Caco-2 (cell line): ENCODE measurements around the gene IL22RA1. TPM values are rescaled to one million over a fixed set of nuclear protein-coding genes. Genes with fewer than 3 reads are reported as not detected.

Experiments
- BruUV-seq: library from RNA; stranded (reverse); fragments of 400-500 nt; replicated peaks from 2 replicates; lab custom pipeline; 2021; lab: Mats Ljungman, UMichigan
- CTCF ChIA-PET: fragments of 300-600 bp; sonication (Branson Sonifier 250); formaldehyde crosslinking; loops from one replicate; lab custom pipeline; 2022; ENCODE audit warnings: antibody characterized with exemption; lab: Charles Lee
- POLR2A ChIA-PET: fragments of 300-600 bp; sonication (Branson Sonifier 250); formaldehyde crosslinking; loops from one replicate; lab custom pipeline; 2022; ENCODE audit warnings: antibody characterized with exemption; lab: Charles Lee
- DNase-seq, 2 experiments: peaks; one replicate each; pipeline versions ENCODE4 v3.0.0 to v3.0.0-alpha.2; 2020 to 2022
- H3K27me3 ChIP-seq: replicated peaks from 2 replicates; pipeline ENCODE4 v1.6.0; 2011; ENCODE audit warnings: low read length; ENCODE audit not compliant: control insufficient read depth, insufficient read depth
- H3K36me3 ChIP-seq: 2 replicates; pipeline ENCODE4 v1.5.1; 2011; ENCODE audit warnings: low read length; ENCODE audit not compliant: control insufficient read depth, insufficient read depth
- H3K4me1 ChIP-seq: fragments of 250-450 bp; sonication (Bioruptor Pico); 2 replicates; pipeline ENCODE4 v1.5.1; 2020; ENCODE audit warnings: mild to moderate bottlenecking
- H3K4me3 ChIP-seq: 2 replicates; pipeline ENCODE4 v1.5.1; 2011; ENCODE audit warnings: low read depth, mild to moderate bottlenecking, control low read depth, low read length
- H3K9me3 ChIP-seq: fragments of 250-450 bp; sonication (Bioruptor Pico); 2 replicates; pipeline ENCODE4 v1.5.1; 2020; ENCODE audit warnings: mild to moderate bottlenecking, moderate library complexity
- H3K27ac Mint-ChIP-seq: one replicate; pipeline ENCODE4 v1.8.0; 2022; ENCODE audit warnings: mixed read lengths; ENCODE audit not compliant: unreplicated experiment
- H3K27me3 Mint-ChIP-seq: one replicate; pipeline ENCODE4 v1.8.0; 2022; ENCODE audit warnings: mixed read lengths; ENCODE audit not compliant: insufficient read depth, unreplicated experiment
- H3K36me3 Mint-ChIP-seq: one replicate; pipeline ENCODE4 v1.8.0; 2022; ENCODE audit warnings: mild to moderate bottlenecking, mixed read lengths; ENCODE audit not compliant: insufficient read depth, unreplicated experiment
- H3K4me1 Mint-ChIP-seq: one replicate; pipeline ENCODE4 v1.8.0; 2022; ENCODE audit warnings: low read depth, mixed read lengths; ENCODE audit not compliant: unreplicated experiment
- H3K4me3 Mint-ChIP-seq: one replicate; pipeline ENCODE4 v1.8.0; 2022; ENCODE audit warnings: mild to moderate bottlenecking, moderate library complexity, mixed read lengths; ENCODE audit not compliant: unreplicated experiment
- H3K9me3 Mint-ChIP-seq: one replicate; pipeline ENCODE4 v1.8.0; 2022; ENCODE audit warnings: mixed read lengths; ENCODE audit not compliant: unreplicated experiment
- CTCF ChIP-seq, 2 experiments: fragments of 200-600 bp in 1 of 2; IDR thresholded peaks; 1 replicate in 1 of 2; 2 replicates in 1 of 2; pipeline versions ENCODE4 v1.5.1 to v1.8.0; 2011 to 2022; ENCODE audit warnings: antibody characterized with exemption in 1 of 2, control low read depth in 1 of 2, inconsistent platforms in 1 of 2, low read depth in 1 of 2, low read length in 1 of 2, mild to moderate bottlenecking in 1 of 2, moderate library complexity in 1 of 2; ENCODE audit not compliant: insufficient read depth in 1 of 2, severe bottlenecking in 1 of 2, unreplicated experiment in 1 of 2
- intact Hi-C: fragments of 100-400 bp; cut with micrococcal nuclease; formaldehyde crosslinking; loops from one replicate; pipeline ENCODE4 v1.10.0; 2022; ENCODE audit not compliant: unreplicated experiment
- total RNA-seq: library from RNA; stranded (reverse); gene quantifications from 2 replicates; pipeline ENCODE4 v1.2.3, GENCODE V29; 2022

IL22RA1 gene
- total RNA-seq, 1 experiment from 2014 or later, result 2.5 TPM

DNA sequence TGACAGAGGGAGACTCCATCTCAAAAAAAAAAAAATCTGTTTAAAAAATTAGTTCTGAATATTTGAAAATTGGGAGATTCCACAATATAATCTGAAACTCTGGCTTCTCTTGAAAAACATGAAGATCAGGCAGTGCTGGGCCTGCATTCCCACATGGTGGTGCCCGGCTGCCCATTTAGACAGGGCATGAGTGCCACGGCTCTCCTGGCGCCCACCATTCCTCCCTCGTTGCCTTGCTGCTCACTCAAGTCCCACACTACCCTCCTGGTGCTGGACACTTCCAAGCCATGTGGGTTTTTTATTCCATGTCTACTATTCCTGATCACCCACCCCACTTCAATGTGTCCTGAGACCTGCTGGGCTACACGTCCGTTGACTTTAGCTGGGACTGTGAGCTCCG lies 20.2 kb downstream of the IL22RA1 start:
- intact Hi-C loops, result no loop called here
- CTCF ChIA-PET, result interaction anchor here (0.9 kb wide), 1 partner anchor 76 kb away, joined by 3 read pairs; no protein-coding TSS in a partner anchor

DNA sequence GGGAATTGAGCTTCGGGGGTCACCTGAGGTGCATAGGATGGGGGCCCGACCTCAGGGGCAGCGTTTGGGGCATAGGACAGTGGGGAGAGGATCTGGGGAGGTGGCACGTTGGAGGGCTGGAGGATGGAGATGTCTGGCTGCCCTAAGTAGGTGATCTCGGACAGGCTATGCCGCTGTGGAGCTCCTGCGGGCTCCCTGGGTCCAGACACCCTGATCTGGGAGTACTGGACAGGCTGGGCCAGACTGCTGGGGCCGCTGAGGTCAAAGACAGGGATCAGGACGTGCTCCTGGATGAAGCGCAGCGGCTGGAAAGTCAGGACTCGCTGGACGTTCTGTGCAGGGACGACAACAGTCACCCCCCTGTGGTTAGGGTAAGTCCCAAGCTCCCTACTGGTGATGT lies 21.5 kb downstream of the IL22RA1 start:
- peaks cover 15% of the 10 kb centered on the region for H3K4me1 Mint-ChIP-seq
- H3K9me3 Mint-ChIP-seq, result no peaks in the 10 kb centered on the region
- ChIA-PET POLR2A (no interaction called here), CTCF (interaction anchor here (0.5 kb wide), 1 partner anchor 29 kb away, joined by 6 read pairs; no protein-coding TSS in a partner anchor)
- H3K4me3 ChIP-seq, result no peak overlapping the region
- no peaks in the 10 kb centered on the region for H3K27me3 ChIP-seq
- intact Hi-C loops, result no loop called here
- H3K9me3 ChIP-seq, result no peaks in the 10 kb centered on the region
- H3K27me3 Mint-ChIP-seq, result no peaks in the 10 kb centered on the region
- H3K4me1 ChIP-seq, result peaks cover 30% of the 10 kb centered on the region
- H3K36me3 Mint-ChIP-seq, result no peaks in the 10 kb centered on the region
- TF ChIP-seq CTCF (IDR thresholded peaks at IDR 0.05; ENCODE audit: insufficient read depth in 1 of 2, low read depth in 1 of 2, low read length in 1 of 2, severe bottlenecking in 1 of 2, unreplicated experiment in 1 of 2), result no peak
- no peak overlapping the region for H3K4me3 Mint-ChIP-seq
- H3K36me3 ChIP-seq, result no peaks in the 10 kb centered on the region
- no peak for DNase-seq
- H3K27ac Mint-ChIP-seq, result no peak overlapping the region
- BruUV-seq, result no TSS peak

More for the DNA sequence above, 20.2 kb downstream of the IL22RA1 start:
- Histone ChIP-seq H3K4me3 (no peak overlapping the region), H3K27me3 (no peaks in the 10 kb centered on the region), H3K36me3 (no peaks in the 10 kb centered on the region), H3K4me1 (peaks cover 27% of the 10 kb centered on the region), H3K9me3 (no peaks in the 10 kb centered on the region)
- no TSS peak for BruUV-seq
- no peaks in the 10 kb centered on the region for H3K9me3 Mint-ChIP-seq
- no peaks in the 10 kb centered on the region for H3K27me3 Mint-ChIP-seq
- peaks cover 11% of the 10 kb centered on the region for H3K4me1 Mint-ChIP-seq
- H3K4me3 Mint-ChIP-seq, result no peak overlapping the region
- H3K36me3 Mint-ChIP-seq, result no peaks in the 10 kb centered on the region
- TF ChIP-seq CTCF (IDR thresholded peaks at IDR 0.05; ENCODE audit: insufficient read depth in 1 of 2, low read depth in 1 of 2, low read length in 1 of 2, severe bottlenecking in 1 of 2, unreplicated experiment in 1 of 2), result no peak
- DNase-seq, result no peak
- H3K27ac Mint-ChIP-seq, result no peak overlapping the region
- POLR2A ChIA-PET, result no interaction called here

DNA sequence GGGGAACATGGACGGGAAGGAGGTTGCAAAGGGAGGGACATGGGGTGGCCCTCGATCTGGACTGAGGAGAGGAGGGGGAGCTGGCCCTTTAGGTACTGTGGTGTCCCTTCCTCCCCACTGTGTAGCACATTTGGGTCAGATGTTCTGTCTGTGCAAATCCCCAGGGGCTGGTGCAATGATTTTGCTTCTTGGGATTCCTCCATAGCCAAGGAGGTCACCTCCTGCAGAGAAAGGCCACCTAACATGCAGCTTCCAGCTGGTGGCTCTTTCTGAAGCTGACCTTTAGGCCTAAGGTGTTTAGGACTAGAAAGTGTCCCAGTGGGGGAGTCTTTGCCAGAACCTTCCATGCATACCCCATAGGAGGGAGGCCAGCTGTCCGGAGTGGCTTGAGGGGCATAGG lies 22.0 kb downstream of the IL22RA1 start:
- no peak for TF ChIP-seq CTCF (IDR thresholded peaks at IDR 0.05; ENCODE audit: insufficient read depth in 1 of 2, low read depth in 1 of 2, low read length in 1 of 2, severe bottlenecking in 1 of 2, unreplicated experiment in 1 of 2)
- H3K4me1 ChIP-seq, result peaks cover 30% of the 10 kb centered on the region
- no peaks in the 10 kb centered on the region for H3K27me3 Mint-ChIP-seq
- ChIA-PET CTCF (no interaction called here), POLR2A (no interaction called here)
- H3K4me1 Mint-ChIP-seq, result peaks cover 15% of the 10 kb centered on the region
- H3K36me3 Mint-ChIP-seq, result no peaks in the 10 kb centered on the region
- H3K9me3 ChIP-seq, result no peaks in the 10 kb centered on the region
- intact Hi-C loops, result no loop called here
- DNase-seq, result no peak
- H3K27ac Mint-ChIP-seq, result no peak overlapping the region
- no peak overlapping the region for H3K4me3 Mint-ChIP-seq
- no peaks in the 10 kb centered on the region for H3K9me3 Mint-ChIP-seq
- no TSS peak for BruUV-seq
- H3K36me3 ChIP-seq, result no peaks in the 10 kb centered on the region
- H3K27me3 ChIP-seq, result no peaks in the 10 kb centered on the region
- no peak overlapping the region for H3K4me3 ChIP-seq
